ENCODE measurements around the gene WRAP53.
"Not testable (repeated sequence)": the region's sequence is repeated elsewhere in the genome, so short reads cannot be mapped to it uniquely, and the experiment has no call there.

WRAP53 gene

DNA sequence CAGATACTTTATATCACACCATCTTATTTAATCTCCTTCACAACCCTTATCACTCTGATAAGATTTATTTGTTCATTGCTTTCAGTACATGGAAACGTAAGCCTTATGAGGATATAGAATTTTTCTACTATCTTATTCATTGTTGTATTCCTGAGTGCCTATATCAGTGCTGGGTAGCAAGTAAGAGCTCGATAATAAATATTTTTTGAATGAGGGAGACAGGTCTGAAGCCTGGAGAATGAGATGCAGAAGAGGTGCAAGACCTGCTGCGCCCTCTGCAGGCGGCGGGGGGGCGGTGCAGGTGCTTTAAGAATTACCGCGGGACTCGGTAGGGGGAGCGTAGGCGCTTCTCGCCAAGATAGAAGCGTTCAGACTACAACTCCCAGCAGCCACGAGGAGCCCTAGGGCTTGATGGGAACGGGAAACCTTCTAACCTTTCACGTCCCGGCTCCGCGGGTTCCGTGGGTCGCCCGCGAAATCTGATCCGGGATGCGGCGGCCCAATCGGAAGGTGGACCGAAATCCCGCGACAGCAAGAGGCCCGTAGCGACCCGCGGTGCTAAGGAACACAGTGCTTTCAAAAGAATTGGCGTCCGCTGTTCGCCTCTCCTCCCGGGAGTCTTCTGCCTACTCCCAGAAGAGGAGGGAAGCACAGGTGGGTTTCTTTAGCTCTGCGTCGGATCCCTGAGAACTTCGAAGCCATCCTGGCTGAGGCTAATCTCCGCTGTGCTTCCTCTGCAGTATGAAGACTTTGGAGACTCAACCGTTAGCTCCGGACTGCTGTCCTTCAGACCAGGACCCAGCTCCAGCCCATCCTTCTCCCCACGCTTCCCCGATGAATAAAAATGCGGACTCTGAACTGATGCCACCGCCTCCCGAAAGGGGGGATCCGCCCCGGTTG, at the start of gene WRAP53:
TSS of gene WRAP53 (plus strand) at position 570 of the 900 bp plus-strand sequence. CDS start at position 742, 172 bp downstream.
- peaks cover 9% of the 10 kb centered on the region for H3K36me3 Mint-ChIP-seq
- peaks cover 35% of the 10 kb centered on the region for H3K4me1 Mint-ChIP-seq
- no peaks in the 10 kb centered on the region for H3K27me3 Mint-ChIP-seq
- peak within 1 kb of the TSS; percentile 97 for H3K4me3 Mint-ChIP-seq
- ATAC-seq (ENCODE audit: low read depth) (peak; percentile 67), DNase-seq (ENCODE audit: low spot score in 2 of 2) (peak; percentile 97)
- H3K27ac Mint-ChIP-seq = peak within 1 kb of the TSS; percentile 99
- no peaks in the 10 kb centered on the region for H3K9me3 Mint-ChIP-seq

DNA sequence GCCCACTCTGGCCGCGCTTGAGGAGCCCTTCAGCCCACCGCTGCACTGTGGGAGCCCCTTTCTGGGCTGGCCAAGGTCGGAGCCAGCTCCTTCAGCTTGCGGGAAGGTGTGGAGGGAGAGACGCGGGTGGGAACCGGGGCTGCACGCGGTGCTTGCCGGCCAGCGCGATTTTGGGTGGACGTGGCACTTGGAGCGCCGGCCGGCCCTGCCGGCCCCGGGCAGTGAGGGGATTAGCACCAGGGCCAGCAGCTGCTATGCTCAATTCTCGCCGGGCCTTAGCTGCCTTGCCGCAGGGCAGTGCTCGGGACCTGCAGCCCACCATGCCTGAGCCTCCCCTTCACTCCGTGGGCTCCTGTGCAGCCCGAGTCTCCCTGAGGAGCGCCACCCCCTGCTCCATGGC, 47.5 kb upstream of the WRAP53 start:
- Mint-ChIP-seq H3K4me1 (peaks cover 4% of the 10 kb centered on the region), H3K36me3 (no peaks in the 10 kb centered on the region), H3K27ac (no peak overlapping the region), H3K4me3 (no peak overlapping the region), H3K9me3 (no peaks in the 10 kb centered on the region), H3K27me3 (no peaks in the 10 kb centered on the region)
- no peak for ATAC-seq (ENCODE audit: low read depth)
- DNase-seq (ENCODE audit: low spot score in 2 of 2) = no peak

DNA sequence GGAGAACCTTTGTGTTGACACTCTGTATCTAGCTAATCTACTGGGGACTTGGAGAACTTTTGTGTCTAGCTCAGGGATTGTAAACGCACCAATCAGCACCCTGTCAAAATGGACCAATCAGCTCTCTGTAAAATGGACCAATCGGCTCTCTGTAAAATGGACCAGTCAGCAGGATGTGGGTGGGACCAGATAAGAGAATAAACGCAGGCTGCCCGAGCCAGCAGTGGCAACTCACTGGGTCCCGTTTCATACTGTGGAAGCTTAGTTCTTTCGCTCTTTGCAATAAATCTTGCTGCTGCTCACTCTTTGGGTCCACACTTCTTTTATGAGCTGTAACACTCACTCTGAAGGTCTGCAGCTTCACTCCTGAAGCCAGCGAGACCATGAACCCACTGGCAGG, 46.6 kb upstream of the WRAP53 start:
- H3K4me3 Mint-ChIP-seq; H3K9me3 Mint-ChIP-seq; H3K36me3 Mint-ChIP-seq; DNase-seq (ENCODE audit: low spot score in 2 of 2); H3K27me3 Mint-ChIP-seq; H3K4me1 Mint-ChIP-seq; H3K27ac Mint-ChIP-seq; ATAC-seq (ENCODE audit: low read depth): not testable (repeated sequence)

DNA sequence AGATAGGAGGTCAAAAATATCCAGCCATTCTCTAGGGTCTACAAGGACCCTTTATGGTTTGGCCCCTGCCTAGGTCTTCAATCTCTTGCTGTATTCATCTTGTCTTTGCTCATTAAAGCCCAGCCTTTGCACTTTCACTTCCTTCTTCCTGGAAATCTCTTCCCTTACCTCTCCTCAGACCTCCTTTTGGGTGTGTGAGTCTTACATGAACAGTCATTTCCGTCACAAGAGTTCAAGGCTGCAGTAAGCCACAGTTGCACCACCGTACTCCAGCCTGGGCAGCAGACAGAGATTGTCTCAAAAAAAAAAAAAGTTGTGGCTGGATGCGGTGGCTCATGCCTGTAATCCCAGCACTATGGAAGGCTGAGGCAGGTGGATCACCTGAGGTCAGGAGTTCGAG, 43.5 kb upstream of the WRAP53 start:
- H3K4me3 Mint-ChIP-seq = no peak overlapping the region
- H3K9me3 Mint-ChIP-seq = no peaks in the 10 kb centered on the region
- ATAC-seq (ENCODE audit: low read depth) (peak; percentile 67), DNase-seq (ENCODE audit: low spot score in 2 of 2) (no peak)
- peaks cover 4% of the 10 kb centered on the region for H3K4me1 Mint-ChIP-seq
- no peak overlapping the region for H3K27ac Mint-ChIP-seq
- no peaks in the 10 kb centered on the region for H3K36me3 Mint-ChIP-seq
- H3K27me3 Mint-ChIP-seq = peaks cover 10% of the 10 kb centered on the region

DNA sequence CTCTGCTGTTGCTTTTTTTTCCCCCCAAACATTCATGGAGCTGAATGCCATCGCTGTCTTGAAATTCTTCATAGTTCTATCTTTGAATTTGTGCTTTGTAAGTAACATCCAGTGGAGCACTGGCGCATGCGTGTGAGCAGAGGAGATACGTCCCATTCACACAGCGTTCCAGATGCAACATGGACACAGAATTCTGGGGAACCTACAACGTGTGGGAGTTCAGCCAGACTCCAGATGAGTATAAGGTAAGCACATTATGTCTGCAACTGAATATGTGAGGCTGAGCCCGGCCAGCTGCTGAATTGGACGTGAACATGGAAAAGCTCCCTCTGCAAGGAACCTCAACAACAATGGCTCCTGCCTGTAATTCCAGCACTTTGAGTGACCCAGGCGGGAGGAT, 41.8 kb upstream of the WRAP53 start:
- no peak for DNase-seq (ENCODE audit: low spot score in 2 of 2)
- Mint-ChIP-seq H3K4me1 (peaks cover 18% of the 10 kb centered on the region), H3K4me3 (no peak overlapping the region), H3K36me3 (no peaks in the 10 kb centered on the region), H3K27ac (no peak overlapping the region), H3K27me3 (peaks cover 23% of the 10 kb centered on the region), H3K9me3 (no peaks in the 10 kb centered on the region)
- no peak for ATAC-seq (ENCODE audit: low read depth)

DNA sequence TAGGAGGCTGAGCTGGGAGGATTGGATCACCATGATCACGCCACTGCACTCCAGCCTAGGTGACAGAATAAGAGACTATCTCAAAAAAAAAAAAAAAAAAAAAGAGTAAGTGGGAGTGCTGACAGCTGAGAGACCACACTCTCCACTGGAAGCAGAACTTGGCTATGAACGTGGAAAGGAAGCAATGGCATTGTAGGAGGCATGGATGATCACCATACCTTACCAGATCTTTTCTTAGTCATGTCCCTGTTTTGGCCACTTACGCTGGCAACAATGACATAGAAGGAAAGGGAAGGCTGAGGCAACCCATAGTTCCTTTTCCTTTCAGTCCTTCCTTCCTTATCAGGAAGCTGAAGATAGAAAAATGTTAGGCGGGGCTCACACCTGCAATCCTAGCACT, 41.3 kb upstream of the WRAP53 start:
- H3K27me3 Mint-ChIP-seq = peaks cover 23% of the 10 kb centered on the region

DNA sequence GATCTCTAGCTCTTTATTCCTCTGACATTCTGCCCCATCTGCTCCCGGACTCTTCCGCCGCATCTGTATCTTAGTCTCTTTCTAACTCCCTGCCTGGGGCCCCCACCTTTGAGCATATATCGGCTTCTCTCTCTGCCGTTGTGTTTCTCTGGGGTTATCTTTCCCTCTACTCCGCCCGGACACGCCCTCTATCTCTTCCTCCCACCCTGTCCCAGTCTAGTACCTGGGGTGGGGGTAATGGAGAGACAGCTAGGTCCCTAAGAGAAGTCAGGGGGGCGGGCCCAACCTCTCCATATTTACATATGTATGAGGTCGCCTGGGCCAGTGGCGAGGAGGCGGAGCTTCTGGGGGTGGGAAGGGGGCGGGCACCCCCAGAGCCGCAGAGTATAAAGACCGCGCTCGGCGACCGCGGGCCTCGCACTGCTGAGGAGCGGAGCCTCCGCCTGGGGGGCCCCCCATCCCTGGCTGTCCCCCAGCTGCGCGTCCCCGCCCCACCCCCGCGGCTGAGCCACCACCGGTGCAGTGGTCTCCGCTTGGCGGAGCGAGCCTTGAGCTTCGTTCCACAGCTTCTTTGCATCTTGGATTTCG, 37.7 kb upstream of the WRAP53 start, which contains the start of gene ATP1B2:
TSS of gene ATP1B2 (plus strand) at position 418 of the 588 bp plus-strand sequence. CDS start 593 bp downstream, outside the sequence.
- Mint-ChIP-seq H3K4me3 (peak within 1 kb of the TSS; percentile 80), H3K4me1 (peaks cover 22% of the 10 kb centered on the region), H3K27ac (no peak within 1 kb of the TSS), H3K27me3 (peaks cover 25% of the 10 kb centered on the region), H3K9me3 (no peaks in the 10 kb centered on the region), H3K36me3 (no peaks in the 10 kb centered on the region)
- ATAC-seq (ENCODE audit: low read depth) (peak; percentile 78), DNase-seq (ENCODE audit: low spot score in 2 of 2) (peak; percentile 41 to 64)

More for the DNA sequence above, 41.3 kb upstream of the WRAP53 start:
- no peak overlapping the region for H3K27ac Mint-ChIP-seq
- DNase-seq (ENCODE audit: low spot score in 2 of 2) (no peak), ATAC-seq (ENCODE audit: low read depth) (no peak)
- no peaks in the 10 kb centered on the region for H3K36me3 Mint-ChIP-seq
- H3K9me3 Mint-ChIP-seq = no peaks in the 10 kb centered on the region
- H3K4me1 Mint-ChIP-seq = peaks cover 18% of the 10 kb centered on the region
- no peak overlapping the region for H3K4me3 Mint-ChIP-seq

DNA sequence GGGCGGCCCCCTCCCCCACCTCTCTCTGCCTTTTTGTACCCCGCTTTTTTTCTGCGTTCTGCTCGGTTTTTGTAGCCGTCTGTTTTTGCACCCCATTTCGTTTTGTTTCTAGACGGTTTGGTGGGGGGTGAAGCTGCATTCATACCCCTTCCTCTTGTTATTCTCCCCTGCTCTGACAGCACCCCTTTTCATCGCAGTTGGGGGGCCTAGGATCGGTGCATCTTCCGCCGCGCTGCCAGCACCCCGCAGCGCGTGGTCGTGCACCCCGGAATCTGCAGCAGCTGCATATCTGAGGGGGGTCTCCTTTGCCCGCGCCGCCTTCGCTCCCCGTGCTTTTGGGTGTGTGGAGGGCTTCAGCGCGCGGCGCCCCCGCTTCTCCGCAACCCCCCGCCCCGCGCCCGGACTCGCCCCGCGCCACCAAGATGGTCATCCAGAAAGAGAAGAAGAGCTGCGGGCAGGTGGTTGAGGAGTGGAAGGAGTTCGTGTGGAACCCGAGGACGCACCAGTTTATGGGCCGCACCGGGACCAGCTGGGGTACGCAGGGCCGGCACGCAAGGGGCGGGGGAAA, 37.1 kb upstream of the WRAP53 start:
- Mint-ChIP-seq H3K4me1 (peaks cover 23% of the 10 kb centered on the region), H3K27ac (no peak overlapping the region), H3K4me3 (peak overlapping the region; percentile 80), H3K9me3 (peaks cover under 1% of the 10 kb centered on the region), H3K27me3 (peaks cover 24% of the 10 kb centered on the region), H3K36me3 (no peaks in the 10 kb centered on the region)
- ATAC-seq (ENCODE audit: low read depth) = no peak
- DNase-seq (ENCODE audit: low spot score in 2 of 2) = no peak

DNA sequence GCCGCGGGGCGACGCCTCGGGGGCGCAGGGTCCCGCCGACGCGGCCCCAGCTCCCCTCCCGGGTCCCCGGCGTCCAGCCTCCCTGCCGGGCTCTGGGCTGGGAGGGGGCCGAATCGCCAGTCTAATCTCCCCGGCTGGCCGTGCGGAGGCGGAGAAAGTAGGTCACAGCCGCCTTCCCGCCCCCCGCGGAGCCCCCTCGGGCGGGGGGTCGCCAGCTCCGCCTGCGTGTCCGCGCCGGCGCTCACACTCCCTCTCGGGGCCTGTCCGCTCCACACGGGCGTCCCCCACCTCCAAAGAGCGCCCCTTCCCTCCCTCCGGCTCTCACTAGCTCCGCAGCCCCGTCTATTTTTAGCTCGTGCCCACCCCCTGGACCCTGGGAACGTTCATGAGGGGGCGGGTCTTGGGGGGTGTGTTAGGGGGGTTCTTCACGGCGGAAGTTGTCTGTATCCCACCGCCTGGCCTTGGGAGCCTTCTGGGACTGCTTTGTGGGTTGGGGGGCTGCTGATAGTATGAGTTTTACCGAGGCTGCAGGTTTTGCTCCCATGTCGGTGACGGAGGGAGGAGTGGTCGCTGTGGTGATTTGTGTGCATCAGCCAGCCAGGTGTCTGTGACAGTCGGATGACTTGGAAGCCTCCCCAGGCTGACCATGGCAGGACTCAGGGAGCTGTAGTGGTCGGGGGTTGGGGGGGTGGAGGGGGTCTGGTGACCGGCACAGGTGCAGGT, 36.5 kb upstream of the WRAP53 start:
- H3K36me3 Mint-ChIP-seq = no peaks in the 10 kb centered on the region
- H3K4me3 Mint-ChIP-seq = peak overlapping the region; percentile 15
- DNase-seq (ENCODE audit: low spot score in 2 of 2) (no peak), ATAC-seq (ENCODE audit: low read depth) (no peak)
- H3K9me3 Mint-ChIP-seq = peaks cover 3% of the 10 kb centered on the region
- peaks cover 25% of the 10 kb centered on the region for H3K4me1 Mint-ChIP-seq
- no peak overlapping the region for H3K27ac Mint-ChIP-seq
- peaks cover 22% of the 10 kb centered on the region for H3K27me3 Mint-ChIP-seq

DNA sequence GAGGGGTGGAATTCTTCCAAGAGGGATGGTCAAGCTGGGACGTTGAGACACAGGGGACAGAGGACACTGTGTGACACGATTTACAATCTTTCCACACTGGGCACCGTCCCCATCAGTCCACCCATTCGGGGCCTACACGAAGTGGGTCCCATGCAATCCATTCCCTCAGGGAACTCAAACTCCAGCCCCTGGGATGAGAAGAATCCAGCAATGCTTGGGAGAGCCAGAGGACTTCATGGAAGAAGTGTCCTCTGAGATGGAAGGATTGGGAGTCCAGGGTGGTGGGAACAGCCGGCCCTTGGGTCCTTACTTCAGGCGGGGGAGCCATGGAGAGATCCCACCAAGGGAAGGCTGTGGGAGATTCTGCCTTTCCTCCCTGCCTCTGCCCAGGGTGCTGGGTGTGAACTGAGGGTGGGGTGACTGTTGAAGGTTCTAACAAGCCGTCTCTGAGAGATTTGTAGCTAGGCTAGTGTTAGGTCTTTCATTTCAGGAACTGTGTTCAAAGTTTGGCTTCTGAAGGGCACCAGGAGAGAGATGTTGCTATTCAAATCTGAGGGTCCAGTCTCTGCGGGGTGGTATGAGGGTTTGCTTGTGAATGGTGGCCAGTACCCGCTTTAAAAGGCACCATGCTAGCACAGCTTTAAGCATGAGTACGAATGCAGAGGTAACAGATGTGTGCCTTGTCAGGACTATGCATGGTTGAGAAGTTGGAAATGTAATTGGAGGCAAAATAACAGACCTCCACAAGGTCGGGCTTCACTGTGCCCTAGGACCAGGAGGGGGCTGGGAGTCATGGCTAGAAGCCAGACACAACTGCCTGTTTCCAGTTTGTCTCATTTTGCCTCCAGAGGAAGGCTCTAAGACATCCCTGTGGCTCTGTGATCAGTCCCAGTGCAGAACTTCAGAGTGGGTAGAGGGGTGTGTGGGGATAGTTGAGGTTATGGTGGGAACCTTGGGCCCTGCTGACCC, 35.6 kb upstream of the WRAP53 start:
- Mint-ChIP-seq H3K9me3 (peaks cover 3% of the 10 kb centered on the region), H3K27ac (no peak overlapping the region), H3K4me3 (no peak overlapping the region), H3K27me3 (peaks cover 22% of the 10 kb centered on the region), H3K4me1 (peaks cover 25% of the 10 kb centered on the region), H3K36me3 (peaks cover 2% of the 10 kb centered on the region)
- ATAC-seq (ENCODE audit: low read depth) (no peak), DNase-seq (ENCODE audit: low spot score in 2 of 2) (no peak)

DNA sequence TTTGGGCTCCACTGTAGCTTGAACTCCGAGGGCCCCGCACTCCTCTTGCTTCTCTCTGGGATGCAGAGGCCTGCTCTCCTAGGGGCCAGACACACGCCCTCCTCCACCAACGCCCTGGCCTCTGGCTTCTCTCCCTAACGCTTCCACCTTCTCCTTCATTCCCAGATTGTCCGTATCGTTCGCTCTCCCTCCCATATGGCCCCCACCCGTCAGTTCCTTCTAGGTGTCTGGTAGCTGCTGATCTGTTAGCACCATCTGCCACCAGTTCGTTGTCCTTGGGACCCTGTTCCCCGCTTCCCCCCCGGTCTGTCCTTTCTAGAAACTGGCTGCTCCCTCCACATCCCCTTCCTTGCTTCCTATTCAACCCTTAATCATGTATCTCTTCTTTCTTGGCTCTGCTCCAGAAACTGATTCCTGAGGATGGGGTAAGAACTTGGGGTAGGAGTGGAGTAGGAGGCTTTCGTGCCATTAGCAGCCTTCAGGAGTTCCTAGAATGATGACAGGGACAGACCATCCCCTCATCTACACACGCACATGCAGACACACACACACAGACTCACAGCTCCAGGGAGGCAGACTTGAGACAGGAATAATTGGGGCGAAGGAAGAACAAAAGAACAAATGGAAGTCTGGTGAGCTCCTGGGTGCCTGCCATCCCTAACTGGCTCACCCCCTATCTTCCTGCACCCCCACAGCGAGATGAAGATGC, 33.3 kb upstream of the WRAP53 start:
- DNase-seq (ENCODE audit: low spot score in 2 of 2) (no peak), ATAC-seq (ENCODE audit: low read depth) (no peak)
- peaks cover 16% of the 10 kb centered on the region for H3K27me3 Mint-ChIP-seq
- peaks cover 3% of the 10 kb centered on the region for H3K9me3 Mint-ChIP-seq
- H3K36me3 Mint-ChIP-seq = peaks cover 3% of the 10 kb centered on the region
- peaks cover 22% of the 10 kb centered on the region for H3K4me1 Mint-ChIP-seq
- peak overlapping the region; percentile 10 for H3K27ac Mint-ChIP-seq
- H3K4me3 Mint-ChIP-seq = no peak overlapping the region

DNA sequence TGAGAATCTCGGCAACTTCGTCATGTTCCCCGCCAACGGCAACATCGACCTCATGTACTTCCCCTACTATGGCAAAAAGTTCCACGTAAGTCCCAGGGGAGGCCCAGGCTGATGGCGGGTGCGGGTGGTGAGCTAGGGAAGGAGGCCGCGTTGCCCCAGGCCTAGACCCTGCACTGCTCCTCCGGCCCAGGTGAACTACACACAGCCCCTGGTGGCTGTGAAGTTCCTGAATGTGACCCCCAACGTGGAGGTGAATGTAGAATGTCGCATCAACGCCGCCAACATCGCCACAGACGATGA, 32.8 kb upstream of the WRAP53 start:
- H3K4me3 Mint-ChIP-seq = no peak overlapping the region
- peak; percentile 40 to 41 for DNase-seq (ENCODE audit: low spot score in 2 of 2)
- H3K36me3 Mint-ChIP-seq = peaks cover 3% of the 10 kb centered on the region
- peak overlapping the region; percentile 10 for H3K27ac Mint-ChIP-seq
- peak; percentile 71 for ATAC-seq (ENCODE audit: low read depth)
- peaks cover 17% of the 10 kb centered on the region for H3K4me1 Mint-ChIP-seq
- peaks cover 12% of the 10 kb centered on the region for H3K27me3 Mint-ChIP-seq
- H3K9me3 Mint-ChIP-seq = peaks cover 3% of the 10 kb centered on the region

Measured in memory B cell (primary cell).